B cell (primary cell): ENCODE data around the gene BTN3A1. TPM values are rescaled to one million over a fixed set of nuclear protein-coding genes. Genes with fewer than 3 reads are reported as not detected.
"Not testable (repeated sequence)": the region's sequence is repeated elsewhere in the genome, so short reads cannot be mapped to it uniquely, and the experiment has no call there.

ENCODE experiments used
- ATAC-seq: fragments of 200-7000 bp; cut with Tn5 transposase; one replicate; pipeline ENCODE4 v1.10.0; 2021; ENCODE audit warnings: low read depth, mild to moderate bottlenecking, moderate number of reproducible peaks, moderate library complexity
- CTCF ChIA-PET: fragments of 350-600 bp; sonication (Branson Sonifier 250); formaldehyde crosslinking; loops from one replicate; lab custom pipeline; 2021; ENCODE audit warnings: antibody characterized with exemption, inconsistent platforms; lab: Charles Lee
- POLR2A ChIA-PET: fragments of 350-600 bp; sonication (Branson Sonifier 250); formaldehyde crosslinking; loops from one replicate; lab custom pipeline; 2021; ENCODE audit warnings: antibody characterized with exemption; lab: Charles Lee
- DNase-seq: peaks from one replicate; pipeline ENCODE4 v3.0.0; 2013
- H2AFZ ChIP-seq: 2 replicates; pipeline ENCODE4 v1.6.1; 2012; ENCODE audit warnings: mild to moderate bottlenecking, low read depth, low read length; ENCODE audit not compliant: insufficient read depth, poor library complexity, severe bottlenecking
- H3K27ac ChIP-seq, 2 donors: 1 replicate in 1 of 2; 2 replicates in 1 of 2; pipeline ENCODE4 v1.5.1; 2012 to 2013; ENCODE audit warnings: low read length in 2 of 2, mild to moderate bottlenecking in 2 of 2, moderate library complexity in 1 of 2
- H3K27me3 ChIP-seq, 4 experiments: fragments of 200-600 bp in 1 of 4; sonication (generic) in 1 of 4; replicated peaks in 1 of 4; 1 replicate in 2 of 4; 2 replicates in 2 of 4; pipeline versions ENCODE4 v1.6.1 to v1.7.0; 2013 to 2016; ENCODE audit warnings: low read length in 3 of 4, mild to moderate bottlenecking in 2 of 4, mixed read lengths in 1 of 4, moderate library complexity in 1 of 4; ENCODE audit not compliant: insufficient read depth in 4 of 4, control insufficient read depth in 3 of 4; ENCODE audit errors: control extremely low read depth in 1 of 4
- H3K36me3 ChIP-seq, 2 experiments: replicated peaks in 1 of 2; 1 replicate in 1 of 2; 2 replicates in 1 of 2; pipeline versions ENCODE4 v1.6.1 to v1.7.1; 2013; ENCODE audit warnings: low read length in 1 of 2; ENCODE audit not compliant: insufficient read depth in 2 of 2, control insufficient read depth in 1 of 2; ENCODE audit errors: control extremely low read depth in 1 of 2, extremely low read depth in 1 of 2
- H3K4me1 ChIP-seq, 2 donors: fragments of 200-600 bp in 1 of 2; sonication (generic) in 1 of 2; 1 replicate in 1 of 2; 2 replicates in 1 of 2; pipeline versions ENCODE4 v1.5.1 to v1.6.1; 2013 to 2017; ENCODE audit warnings: low read length in 2 of 2; ENCODE audit not compliant: control insufficient read depth in 2 of 2, insufficient read depth in 2 of 2
- H3K4me2 ChIP-seq: replicated peaks from 2 replicates; pipeline ENCODE3; 2012; ENCODE audit warnings: mild to moderate bottlenecking, low read depth, low read length; ENCODE audit not compliant: poor library complexity, severe bottlenecking
- H3K4me3 ChIP-seq, 5 experiments: fragments of 200-600 bp in 1 of 5; sonication (generic) in 1 of 5; 1 replicate in 3 of 5; 2 replicates in 2 of 5; pipeline versions ENCODE4 v1.5.1 to v1.7.0; 2011 to 2016; ENCODE audit warnings: low read length in 4 of 5, mild to moderate bottlenecking in 4 of 5, low read depth in 2 of 5, control low read depth in 1 of 5, moderate library complexity in 1 of 5; ENCODE audit not compliant: insufficient read depth in 1 of 5; ENCODE audit errors: control extremely low read depth in 1 of 5, extremely low read depth in 1 of 5
- H3K79me2 ChIP-seq: fragments of 200-600 bp; sonication (generic); one replicate; pipeline ENCODE4 v1.6.0; 2016; ENCODE audit warnings: low read length; ENCODE audit not compliant: control insufficient read depth, insufficient read depth
- H3K9ac ChIP-seq: fragments of 200-600 bp; sonication (generic); 2 replicates; pipeline ENCODE4 v1.6.1; 2017; ENCODE audit warnings: mild to moderate bottlenecking, low read length, moderate library complexity
- H3K9me3 ChIP-seq, 3 donors: one replicate each; pipeline versions ENCODE4 v1.6.1 to v1.7.1; 2013; ENCODE audit warnings: low read length in 2 of 3; ENCODE audit not compliant: control insufficient read depth in 2 of 3, insufficient read depth in 1 of 3; ENCODE audit errors: control extremely low read depth in 1 of 3
- H4K20me1 ChIP-seq: 2 replicates; pipeline ENCODE4 v1.6.0; 2012; ENCODE audit warnings: mild to moderate bottlenecking, low read length; ENCODE audit not compliant: insufficient read depth, control insufficient read depth, poor library complexity, severe bottlenecking
- H3K27ac Mint-ChIP-seq: one replicate; pipeline ENCODE4 v1.8.0; 2021; ENCODE audit warnings: mixed read lengths
- H3K27me3 Mint-ChIP-seq: one replicate; pipeline ENCODE4 v1.8.0; 2021; ENCODE audit warnings: mixed read lengths
- H3K4me1 Mint-ChIP-seq: one replicate; pipeline ENCODE4 v1.8.0; 2021; ENCODE audit warnings: mixed read lengths
- H3K4me3 Mint-ChIP-seq: one replicate; pipeline ENCODE4 v1.8.0; 2021; ENCODE audit warnings: mixed read lengths
- H3K9me3 Mint-ChIP-seq: one replicate; pipeline ENCODE4 v1.8.0; 2022; ENCODE audit warnings: mixed read lengths; ENCODE audit not compliant: insufficient read depth
- WGBS: methylation state at CpG from one replicate; pipeline ENCODE4 v1.1.5; 2013; ENCODE audit warnings: missing lambda C conversion rate; ENCODE audit not compliant: insufficient coverage; 5-methylcytosine and 5-hydroxymethylcytosine counted together
- intact Hi-C: fragments of 100-400 bp; cut with micrococcal nuclease; formaldehyde crosslinking; loops from one replicate; pipeline ENCODE4 v1.10.0; 2022
- polyA plus RNA-seq: library from polyadenylated mRNA; depleted of rRNA; stranded (reverse); fragments of >200 nt; gene quantifications from 2 replicates; pipeline ENCODE4 v1.2.3, GENCODE V29; 2012
- total RNA-seq, 2 donors: library from RNA; stranded (reverse); fragments of 120-200 nt in 1 of 2; gene quantifications; 1 replicate in 1 of 2; 2 replicates in 1 of 2; pipeline versions ENCODE4 v1.2.3 to v1.2.4, GENCODE V29; 2013 to 2022
- TF ChIP-seq, protein P1 (sequence below): fragments of 200-600 bp; IDR thresholded peaks from one replicate; pipeline ENCODE4 v1.8.0; 2022; ENCODE audit warnings: antibody characterized with exemption, mild to moderate bottlenecking

The BTN3A1 gene
- total and polyA plus RNA-seq, 2 donors (not counting 1 experiment from before 2014, with no cell fraction given), result 133 to 175 TPM

DNA sequence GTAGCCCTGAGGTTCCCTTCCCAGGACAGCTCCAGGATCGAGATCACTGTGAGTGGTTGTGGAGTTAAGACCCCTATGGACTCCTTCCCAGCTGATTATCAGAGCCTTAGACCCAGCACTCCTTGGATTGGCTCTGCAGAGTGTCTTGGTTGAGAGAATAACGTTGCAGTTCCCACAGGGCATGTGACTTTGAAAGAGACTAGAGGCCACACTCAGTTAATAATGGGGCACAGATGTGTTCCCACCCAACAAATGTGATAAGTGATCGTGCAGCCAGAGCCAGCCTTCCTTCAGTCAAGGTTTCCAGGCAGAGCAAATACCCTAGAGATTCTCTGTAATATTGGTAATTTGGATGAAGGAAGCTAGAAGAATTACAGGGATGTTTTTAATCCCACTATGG, 24.4 kb upstream of the BTN3A1 start:
- ATAC-seq, result no peak
- Mint-ChIP-seq H3K4me1 (peaks cover 48% of the 10 kb centered on the region), H3K4me3 (no peak overlapping the region), H3K9me3 (no peaks in the 10 kb centered on the region), H3K27me3 (no peaks in the 10 kb centered on the region), H3K27ac (peak overlapping the region; percentile 42)
- H3K4me1 ChIP-seq, result peaks cover 16 to 18% of the 10 kb centered on the region in 2 donors
- WGBS, result 72% methylated on average over 2 of the region's 3 CpGs
- POLR2A ChIA-PET, result no interaction called here
- H3K9me3 ChIP-seq, result no peaks in the 10 kb centered on the region
- CTCF ChIA-PET, result interaction anchor here (1.2 kb wide), 1 partner anchor 12 kb away, joined by 3 read pairs; no protein-coding TSS in a partner anchor
- peaks cover 9% of the 10 kb centered on the region for H3K79me2 ChIP-seq
- no peaks in the 10 kb centered on the region for H4K20me1 ChIP-seq
- H2AFZ ChIP-seq, result no peak overlapping the region
- H3K27me3 ChIP-seq, result no peaks in the 10 kb centered on the region
- H3K27ac ChIP-seq, result peak overlapping the region in 1 of 2 donors; percentile 57
- peaks cover 9 to 33% of the 10 kb centered on the region in 2 experiments for H3K36me3 ChIP-seq
- TF ChIP-seq, protein P1, sequence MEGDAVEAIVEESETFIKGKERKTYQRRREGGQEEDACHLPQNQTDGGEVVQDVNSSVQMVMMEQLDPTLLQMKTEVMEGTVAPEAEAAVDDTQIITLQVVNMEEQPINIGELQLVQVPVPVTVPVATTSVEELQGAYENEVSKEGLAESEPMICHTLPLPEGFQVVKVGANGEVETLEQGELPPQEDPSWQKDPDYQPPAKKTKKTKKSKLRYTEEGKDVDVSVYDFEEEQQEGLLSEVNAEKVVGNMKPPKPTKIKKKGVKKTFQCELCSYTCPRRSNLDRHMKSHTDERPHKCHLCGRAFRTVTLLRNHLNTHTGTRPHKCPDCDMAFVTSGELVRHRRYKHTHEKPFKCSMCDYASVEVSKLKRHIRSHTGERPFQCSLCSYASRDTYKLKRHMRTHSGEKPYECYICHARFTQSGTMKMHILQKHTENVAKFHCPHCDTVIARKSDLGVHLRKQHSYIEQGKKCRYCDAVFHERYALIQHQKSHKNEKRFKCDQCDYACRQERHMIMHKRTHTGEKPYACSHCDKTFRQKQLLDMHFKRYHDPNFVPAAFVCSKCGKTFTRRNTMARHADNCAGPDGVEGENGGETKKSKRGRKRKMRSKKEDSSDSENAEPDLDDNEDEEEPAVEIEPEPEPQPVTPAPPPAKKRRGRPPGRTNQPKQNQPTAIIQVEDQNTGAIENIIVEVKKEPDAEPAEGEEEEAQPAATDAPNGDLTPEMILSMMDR, result no peak
- intact Hi-C loops, result no loop called here
- H3K9ac ChIP-seq, result no peak overlapping the region
- H3K4me3 ChIP-seq, result no peak overlapping the region
- DNase-seq, result no peak
- no peak overlapping the region for H3K4me2 ChIP-seq

DNA sequence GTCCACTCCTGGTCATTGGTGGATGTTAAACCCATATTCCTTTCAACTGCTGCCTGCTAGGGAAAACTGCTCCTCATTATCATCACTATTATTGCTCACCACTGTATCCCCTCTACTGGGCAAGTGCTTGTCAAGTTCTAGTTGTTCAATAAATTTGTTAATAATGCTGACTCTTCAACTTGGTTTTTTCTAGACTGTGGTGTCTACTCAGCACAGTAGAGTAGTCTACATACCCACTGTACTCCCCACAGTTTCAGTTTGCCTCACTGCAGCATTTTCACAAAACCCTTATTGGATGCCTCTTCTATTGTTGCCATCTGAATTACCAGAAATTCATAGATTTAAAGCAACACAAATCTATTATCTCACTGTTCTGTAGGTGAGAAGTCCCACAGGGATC, 23.9 kb upstream of the BTN3A1 start:
- H3K4me2 ChIP-seq, H4K20me1 ChIP-seq, H3K27me3 Mint-ChIP-seq, H3K4me3 ChIP-seq, ATAC-seq, DNase-seq, H2AFZ ChIP-seq, H3K9me3 Mint-ChIP-seq, H3K27ac Mint-ChIP-seq, H3K9me3 ChIP-seq, H3K27me3 ChIP-seq, intact Hi-C loops, H3K9ac ChIP-seq, H3K4me3 Mint-ChIP-seq, POLR2A ChIA-PET: not testable (repeated sequence)
- H3K4me1 Mint-ChIP-seq, result peaks cover 53% of the 10 kb centered on the region
- CTCF ChIA-PET, result interaction anchor here (1.2 kb wide), 1 partner anchor 12 kb away, joined by 3 read pairs; no protein-coding TSS in a partner anchor
- peak overlapping the region in 1 of 2 donors; percentile 23 for H3K27ac ChIP-seq
- peaks cover 17 to 18% of the 10 kb centered on the region in 2 donors for H3K4me1 ChIP-seq
- H3K79me2 ChIP-seq, result peaks cover 13% of the 10 kb centered on the region
- H3K36me3 ChIP-seq, result peaks cover 9 to 29% of the 10 kb centered on the region in 2 experiments
